Stimulated activated CD8-positive, alpha-beta memory T cell treated with anti-CD3 and anti-CD28 coated beads, Interleukin-7, amount 100 ng/mL, for 1 hour (primary cell): ENCODE data around the gene PID1.

Experiments
- DNase-seq, 2 donors: peaks; one replicate each; pipeline ENCODE4 v3.0.0-alpha.2; 2020; ENCODE audit warnings: low read depth in 2 of 2

The PID1 gene

DNA sequence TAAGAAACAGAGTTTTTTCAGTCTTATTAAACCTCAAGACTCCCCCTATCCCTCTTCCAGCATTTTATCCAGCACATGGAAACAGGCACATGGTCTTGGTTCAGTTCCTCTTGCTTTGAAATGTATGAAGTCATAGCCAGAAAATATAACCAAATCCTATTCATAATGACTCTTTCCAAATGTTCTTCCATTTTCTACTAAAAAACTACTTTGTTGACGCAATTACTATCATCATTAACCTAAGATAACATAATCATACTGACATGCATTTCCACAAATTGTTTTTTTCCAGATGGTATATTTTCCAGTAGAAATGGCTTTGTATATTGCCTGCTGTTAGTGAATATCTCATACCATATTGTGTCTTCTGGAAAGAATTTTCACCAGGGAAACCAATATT, 261.3 kb downstream of the PID1 start:
- no peak for DNase-seq

DNA sequence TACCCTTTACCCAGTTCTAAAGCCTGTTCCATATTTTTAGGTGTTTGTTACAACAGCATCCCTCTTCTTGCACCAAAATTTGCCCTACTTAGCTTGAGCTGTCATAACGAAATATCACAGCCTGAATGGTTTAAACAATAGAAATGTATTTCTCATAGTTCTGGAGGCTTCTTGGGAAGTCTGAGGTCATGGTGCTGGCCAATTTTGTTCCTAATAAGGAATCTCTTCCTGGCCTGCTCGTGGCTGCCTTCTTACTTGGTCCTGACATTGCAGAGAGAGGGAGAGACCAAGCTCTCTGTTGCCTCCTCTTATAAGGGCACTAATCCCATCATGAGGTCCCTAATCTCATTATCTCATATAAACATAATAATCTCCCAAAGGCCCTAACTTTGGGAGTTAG, 267.8 kb downstream of the PID1 start:
- no peak for DNase-seq

DNA sequence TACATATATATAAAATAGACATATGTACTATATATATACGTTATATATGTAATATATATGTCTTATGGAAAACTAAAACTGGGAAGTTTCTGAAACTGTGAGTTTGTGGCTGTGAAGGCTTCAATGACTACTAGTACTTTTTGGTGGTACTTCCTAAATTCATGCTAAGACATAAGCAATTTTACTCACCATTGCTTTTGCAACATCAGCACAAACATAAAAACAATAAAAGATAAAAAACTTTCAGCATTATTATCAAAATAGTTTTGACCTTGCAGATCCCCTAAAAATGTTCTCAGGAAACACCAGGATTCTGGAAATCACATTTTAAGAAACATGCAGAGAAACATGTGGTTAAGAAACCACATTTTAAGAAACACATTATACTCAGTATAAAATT, 269.9 kb downstream of the PID1 start:
- no peak for DNase-seq

DNA sequence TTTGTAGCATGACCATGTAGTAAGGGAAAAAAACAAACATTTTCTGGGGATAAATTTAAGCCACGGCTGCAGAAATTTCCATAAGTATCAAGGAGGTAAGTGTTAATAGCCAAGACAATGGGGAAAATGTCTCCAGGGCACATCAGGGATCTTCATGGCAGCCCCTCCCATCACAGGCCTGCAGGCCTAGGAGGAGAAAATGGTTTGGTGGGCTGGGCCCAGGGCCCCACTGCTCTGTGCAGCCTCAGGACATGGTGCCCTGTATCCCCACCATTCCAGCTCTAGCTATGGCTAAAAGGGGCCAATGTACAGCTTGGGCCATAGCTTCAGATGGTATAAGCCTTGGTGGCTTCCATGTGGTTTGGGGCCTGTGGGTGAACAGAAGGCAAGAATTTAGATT, 271.8 kb downstream of the PID1 start:
- no peak for DNase-seq

DNA sequence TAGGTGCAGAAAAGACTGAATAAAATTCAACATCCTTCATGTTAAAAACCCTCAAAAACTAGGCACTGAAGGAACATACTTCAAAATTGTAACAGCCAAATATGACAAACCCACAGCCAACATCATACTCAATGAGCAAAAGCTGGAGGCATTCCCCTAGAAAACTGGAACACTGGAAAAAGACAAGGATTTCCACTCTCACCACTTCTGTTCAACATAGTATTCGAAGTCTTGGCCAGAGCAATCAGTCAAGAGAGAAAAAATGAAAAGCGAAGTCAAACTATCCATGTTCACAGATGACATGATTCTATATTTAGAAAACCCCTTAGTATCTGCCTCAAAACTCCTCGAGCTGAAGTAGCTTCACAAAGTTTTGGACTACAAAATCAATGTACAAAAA, 282.3 kb downstream of the PID1 start:
- DNase-seq: no peak

DNA sequence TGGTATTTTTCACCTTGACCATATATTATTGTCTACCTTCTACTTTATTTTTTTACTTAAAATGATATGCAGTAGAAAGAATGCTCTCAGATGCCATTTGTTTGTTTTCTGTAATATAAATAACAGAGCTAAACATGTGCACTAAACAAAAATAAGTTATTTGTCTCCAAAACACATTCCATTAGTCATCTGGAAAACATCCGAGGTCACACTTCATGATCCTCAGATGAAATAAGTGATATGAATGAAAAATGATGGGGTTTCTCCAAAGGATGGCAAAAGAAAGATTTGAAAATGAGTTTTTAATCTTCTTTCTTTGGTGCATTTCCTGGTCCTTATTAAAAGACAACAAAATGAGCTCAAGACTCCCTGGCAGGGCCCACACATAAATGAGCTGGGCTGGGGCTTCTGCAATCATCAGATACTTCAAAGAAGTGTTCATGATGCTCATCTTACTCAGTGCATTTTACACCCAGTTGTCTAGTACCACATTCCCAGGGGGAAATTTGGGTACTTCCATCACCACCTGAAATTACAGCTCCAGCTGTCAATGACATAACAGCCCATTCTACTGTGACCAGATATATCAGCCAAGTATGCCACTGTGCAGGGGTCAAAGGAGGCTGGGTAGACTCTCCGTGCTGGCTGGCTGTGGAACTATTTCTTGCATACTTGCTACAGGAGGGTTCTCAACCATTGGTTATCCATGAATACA, 283.5 kb downstream of the PID1 start:
- no peak for DNase-seq

DNA sequence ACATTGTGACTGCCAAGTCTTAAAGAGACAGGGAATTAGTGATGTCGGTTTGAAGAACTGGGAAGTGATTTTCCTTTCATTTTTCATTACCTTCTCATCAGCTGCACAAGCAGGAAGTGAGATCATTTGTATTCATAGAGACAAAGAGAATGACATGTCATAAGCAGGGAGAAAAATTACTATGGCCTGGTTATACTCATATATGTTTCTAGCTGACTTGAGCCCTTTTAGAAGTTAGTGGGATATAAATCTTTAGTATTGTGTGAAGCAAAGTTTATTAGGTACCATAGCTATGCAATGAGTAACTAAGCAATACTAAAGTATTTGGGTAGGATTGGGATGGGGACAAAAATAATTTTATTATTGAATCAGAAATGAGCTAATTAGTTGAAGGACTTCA, 284.1 kb downstream of the PID1 start:
- DNase-seq: no peak

DNA sequence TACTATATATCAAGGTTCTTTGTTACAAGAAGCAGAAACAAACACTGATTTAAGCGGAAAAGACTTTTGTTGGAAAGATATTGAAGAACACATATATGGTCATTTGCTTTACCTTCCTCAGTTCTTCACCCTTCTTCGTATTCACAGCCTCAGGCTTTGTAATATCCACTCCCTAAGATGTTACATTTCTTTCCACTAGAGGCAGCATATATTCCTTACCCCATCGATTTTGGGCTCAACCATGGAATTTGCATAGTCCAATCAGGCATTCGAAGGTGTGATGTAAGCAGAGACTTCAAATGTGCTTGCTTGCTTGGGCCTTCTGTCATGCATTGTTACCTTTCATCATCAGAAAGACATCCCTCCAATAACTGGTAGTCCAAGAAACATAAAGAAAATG, 287.4 kb downstream of the PID1 start:
- DNase-seq: no peak

DNA sequence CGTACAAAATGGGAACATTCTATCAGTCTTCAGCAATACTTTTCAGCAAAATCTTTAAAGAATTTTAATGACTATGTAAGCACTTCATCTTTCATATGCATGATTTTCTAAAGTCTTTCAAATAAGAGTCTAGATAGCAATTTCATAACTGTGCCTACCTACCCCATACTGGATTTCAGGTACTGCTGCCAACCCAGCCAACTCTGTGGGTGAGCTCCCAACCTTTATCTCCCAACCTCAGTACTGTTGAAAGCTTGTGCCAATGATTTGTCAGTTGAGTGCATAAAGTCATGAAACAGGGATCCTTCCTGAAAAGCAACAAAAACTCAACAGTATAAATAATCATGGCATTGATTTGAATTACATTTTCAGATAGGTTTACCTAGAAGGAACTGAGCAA, 296.9 kb downstream of the PID1 start:
- no peak for DNase-seq
